Neutrophil (primary cell): ENCODE results near the gene GPBAR1.

ENCODE experiments used
- H3K27ac ChIP-seq: fragments of 200-600 bp; sonication (generic); 2 replicates; pipeline ENCODE4 v1.5.1; 2016; ENCODE audit warnings: mild to moderate bottlenecking, moderate library complexity
- H3K27me3 ChIP-seq: fragments of 200-600 bp; sonication (generic); 2 replicates; pipeline ENCODE4 v1.6.0; 2016; ENCODE audit warnings: mild to moderate bottlenecking
- H3K36me3 ChIP-seq: fragments of 200-600 bp; sonication (generic); 2 replicates; pipeline ENCODE4 v1.5.1; 2017
- H3K4me1 ChIP-seq, 2 experiments: fragments of 200-600 bp in 1 of 2; sonication (generic) in 1 of 2; 1 replicate in 1 of 2; 2 replicates in 1 of 2; pipeline versions ENCODE4 v1.5.1 to v1.6.1; 2013 to 2016; ENCODE audit warnings: low read depth in 1 of 2, low read length in 1 of 2, mild to moderate bottlenecking in 1 of 2, moderate library complexity in 1 of 2; ENCODE audit not compliant: control insufficient read depth in 1 of 2, insufficient read depth in 1 of 2
- H3K4me3 ChIP-seq, 2 experiments: fragments of 200-600 bp in 1 of 2; sonication (generic) in 1 of 2; 1 replicate in 1 of 2; 2 replicates in 1 of 2; pipeline ENCODE4 v1.5.1; 2013 to 2016; ENCODE audit warnings: low read depth in 1 of 2, low read length in 1 of 2, mild to moderate bottlenecking in 1 of 2, moderate library complexity in 1 of 2
- H3K9me3 ChIP-seq: fragments of 200-600 bp; sonication (generic); 2 replicates; pipeline ENCODE4 v1.5.1; 2016
- CTCF ChIP-seq: fragments of 200-600 bp; sonication (generic); IDR thresholded peaks from 2 replicates; pipeline ENCODE4 v1.5.1; 2016; ENCODE audit warnings: antibody characterized with exemption

Gene GPBAR1

GRCh38 chr2:218244665-218245064, 16.1 kb upstream of the GPBAR1 start:
- Histone ChIP-seq H3K36me3 (peaks cover 100% of the 10 kb centered on the region), H3K9me3 (peaks cover 4% of the 10 kb centered on the region), H3K27me3 (no peaks in the 10 kb centered on the region), H3K4me1 (no peaks in the 10 kb centered on the region), H3K27ac (peak overlapping the region; percentile 10), H3K4me3 (no peak overlapping the region)
- no peak for TF ChIP-seq CTCF

GRCh38 chr2:218245214-218245613, 15.6 kb upstream of the GPBAR1 start:
- Histone ChIP-seq H3K36me3 (peaks cover 100% of the 10 kb centered on the region), H3K4me1 (no peaks in the 10 kb centered on the region), H3K9me3 (peaks cover 9% of the 10 kb centered on the region), H3K27ac (no peak overlapping the region), H3K27me3 (no peaks in the 10 kb centered on the region), H3K4me3 (no peak overlapping the region)
- TF ChIP-seq CTCF, result no peak

GRCh38 chr2:218249691-218250090, 11.1 kb upstream of the GPBAR1 start:
- Histone ChIP-seq H3K4me1 (no peaks in the 10 kb centered on the region), H3K27me3 (no peaks in the 10 kb centered on the region), H3K36me3 (peaks cover 100% of the 10 kb centered on the region), H3K27ac (peak overlapping the region; percentile 23), H3K9me3 (peaks cover 9% of the 10 kb centered on the region), H3K4me3 (no peak overlapping the region)
- no peak for TF ChIP-seq CTCF

GRCh38 chr2:218252509-218253231, 8.1 kb upstream of the GPBAR1 start:
- Histone ChIP-seq H3K36me3 (peaks cover 97% of the 10 kb centered on the region), H3K4me3 (no peak overlapping the region), H3K27me3 (no peaks in the 10 kb centered on the region), H3K4me1 (peaks cover 4% of the 10 kb centered on the region in 2 experiments), H3K27ac (peak overlapping the region; percentile 44), H3K9me3 (peaks cover 9% of the 10 kb centered on the region)
- TF ChIP-seq CTCF, result no peak

GRCh38 chr2:218253232-218253625, 7.6 kb upstream of the GPBAR1 start:
- peaks cover 9% of the 10 kb centered on the region for H3K9me3 ChIP-seq
- peaks cover 5 to 9% of the 10 kb centered on the region in 2 experiments for H3K4me1 ChIP-seq
- TF ChIP-seq CTCF, result no peak
- H3K27ac ChIP-seq, result peak overlapping the region; percentile 44
- H3K27me3 ChIP-seq, result no peaks in the 10 kb centered on the region
- no peak overlapping the region for H3K4me3 ChIP-seq
- peaks cover 92% of the 10 kb centered on the region for H3K36me3 ChIP-seq
